Right lung (tissue), 5 donors: Measurements from ENCODE around the gene CCDC169. TPM values are rescaled to one million over a fixed set of nuclear protein-coding genes. Genes with fewer than 3 reads are reported as not detected.
"Not testable (repeated sequence)": the region's sequence is repeated elsewhere in the genome, so short reads cannot be mapped to it uniquely, and the experiment has no call there.

Experiments
- DNase-seq, 2 donors: peaks; one replicate each; pipeline ENCODE4 v3.0.0-alpha.2; 2013
- polyA plus RNA-seq, 5 donors: library from polyadenylated mRNA; unstranded; fragments of 120-200 nt; gene quantifications; one replicate each; pipeline versions ENCODE4 v1.2.1 to v1.2.3, GENCODE V29; 2013; ENCODE audit warnings: inconsistent platforms in 1 of 5, low replicate concordance in 1 of 5; ENCODE audit not compliant: insufficient read length in 5 of 5, insufficient read depth in 1 of 5

CCDC169 gene
- polyA plus RNA-seq, 5 donors = 4.3 to 9.3 (median 9.1) TPM

GRCh38 chr13:36319793-36320192 lies 22.2 kb upstream of the CCDC169 start:
- DNase-seq = not testable (repeated sequence)

- DNase-seq = no peak
Observed at GRCh38 chr13:36313047-36313969, 15.7 kb upstream of the CCDC169 start.

GRCh38 chr13:36310417-36311108 lies 12.9 kb upstream of the CCDC169 start:
- no peak for DNase-seq

GRCh38 chr13:36302289-36302688 lies 4.7 kb upstream of the CCDC169 start:
- no peak for DNase-seq

- DNase-seq = not testable (repeated sequence)
Observed at GRCh38 chr13:36299469-36299868, 1.9 kb upstream of the CCDC169 start.

GRCh38 chr13:36298535-36299068 lies 988 bp upstream of the CCDC169 start:
- DNase-seq = no peak

- DNase-seq = no peak
Observed at GRCh38 chr13:36294096-36294495, 3.5 kb downstream of the CCDC169 start.

DNA sequence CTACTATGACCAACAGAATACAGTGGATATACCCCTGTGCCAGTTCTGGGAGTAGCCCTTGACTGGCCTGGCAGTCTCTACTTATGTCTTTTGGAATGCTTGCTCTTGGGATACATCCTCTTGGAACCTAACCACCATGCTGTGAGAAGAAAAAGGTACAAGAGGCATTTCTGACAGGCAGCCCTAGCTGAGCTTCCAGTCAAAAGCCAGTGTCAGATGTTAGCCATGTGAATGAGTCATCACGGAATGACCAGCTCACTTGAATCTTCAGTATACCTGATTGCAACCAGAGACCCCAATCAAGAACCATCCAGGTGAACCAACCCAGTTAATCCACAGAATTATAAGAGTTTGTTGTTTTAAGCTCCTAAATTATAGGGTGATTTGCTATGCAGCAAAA lies 4.1 kb downstream of the CCDC169 start:
- no peak for DNase-seq

GRCh38 chr13:36288794-36289391 lies 8.7 kb downstream of the CCDC169 start:
- no peak for DNase-seq

GRCh38 chr13:36286006-36286405 lies 11.6 kb downstream of the CCDC169 start:
- no peak for DNase-seq

DNA sequence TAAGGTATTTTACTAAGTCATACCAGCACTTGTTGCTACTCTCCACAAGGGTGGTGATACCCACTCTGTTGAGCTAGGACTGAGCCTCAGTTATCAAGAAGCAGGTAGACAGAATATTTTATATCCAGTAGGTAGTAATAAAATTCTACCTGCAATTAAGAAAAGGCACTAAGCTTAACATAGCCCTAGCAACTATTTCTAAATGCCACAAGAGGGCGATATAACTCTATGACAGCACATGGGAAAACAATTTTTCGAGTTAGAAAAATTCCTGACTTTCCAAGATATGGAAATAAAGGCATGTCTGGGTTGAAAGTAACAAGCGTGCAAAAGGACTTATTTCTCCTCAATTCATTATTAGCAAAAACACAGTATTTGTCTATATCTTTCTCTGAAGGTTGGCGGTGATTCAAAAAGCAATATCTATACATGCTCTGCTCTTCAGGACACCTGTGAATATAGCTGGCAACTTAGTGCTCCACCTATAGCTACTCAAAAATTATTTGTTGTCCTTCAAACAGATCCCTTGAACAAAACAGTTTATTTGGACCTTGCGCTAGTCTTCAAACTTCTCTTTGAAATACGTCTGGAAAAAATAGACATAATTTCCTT lies 14.7 kb downstream of the CCDC169 start:
- peak in 1 of 2 donors; percentile 38 for DNase-seq

DNA sequence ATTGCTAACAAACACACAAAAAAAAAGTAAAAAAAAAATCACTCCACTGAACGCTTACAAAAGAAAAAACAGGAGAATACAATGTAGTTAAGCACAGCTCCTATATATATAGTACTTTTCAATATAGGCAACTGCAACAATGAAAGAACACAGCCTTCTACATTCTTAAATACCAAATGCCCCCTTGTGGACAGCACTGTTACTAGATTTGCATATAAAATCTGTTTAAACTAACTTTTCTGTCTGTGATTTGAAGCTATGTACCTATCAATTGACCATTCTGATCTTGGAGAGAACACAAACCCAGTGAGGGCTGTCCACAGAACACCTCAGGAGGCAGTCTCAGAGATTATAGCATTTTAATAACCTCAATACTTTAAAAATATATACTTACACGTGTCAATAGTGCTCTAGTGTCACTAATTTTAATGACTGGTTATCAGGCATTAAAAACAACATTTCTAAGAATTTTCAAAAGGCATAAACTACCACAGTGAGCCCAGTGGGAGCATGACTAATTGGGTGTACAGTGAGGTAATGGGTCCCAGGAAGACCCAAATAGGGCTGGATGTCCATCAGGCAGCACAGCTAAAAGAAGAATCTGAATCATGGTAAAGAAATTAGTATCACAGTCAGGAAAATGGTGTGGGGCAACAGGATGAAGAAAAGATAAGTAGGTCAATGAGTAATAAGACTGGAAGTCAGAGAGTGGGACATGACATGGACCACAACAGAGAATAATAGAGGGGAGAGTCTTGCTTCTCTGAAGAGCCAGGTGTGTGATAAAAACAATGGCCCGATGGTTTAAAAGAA lies 22.2 kb downstream of the CCDC169 start:
- DNase-seq = peak; percentile 27 to 48

DNA sequence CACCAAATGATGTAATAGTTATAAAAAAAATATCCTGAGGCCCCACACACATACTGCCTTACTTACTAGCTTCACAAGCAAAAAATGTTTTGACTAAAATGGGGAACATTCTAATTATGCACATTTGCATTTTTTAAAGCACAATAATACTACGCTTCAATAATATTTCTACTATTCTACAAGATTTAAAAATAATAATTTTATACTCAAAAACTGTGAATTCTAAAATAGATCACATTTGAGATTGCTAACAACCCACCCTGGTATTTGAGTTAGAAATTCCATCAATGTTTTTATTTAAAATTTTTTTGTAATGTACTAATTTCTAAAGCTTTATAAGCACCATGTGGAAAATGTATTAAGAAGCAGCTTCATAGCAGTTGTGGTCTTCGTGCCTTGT lies 24.2 kb downstream of the CCDC169 start:
- DNase-seq = no peak

DNA sequence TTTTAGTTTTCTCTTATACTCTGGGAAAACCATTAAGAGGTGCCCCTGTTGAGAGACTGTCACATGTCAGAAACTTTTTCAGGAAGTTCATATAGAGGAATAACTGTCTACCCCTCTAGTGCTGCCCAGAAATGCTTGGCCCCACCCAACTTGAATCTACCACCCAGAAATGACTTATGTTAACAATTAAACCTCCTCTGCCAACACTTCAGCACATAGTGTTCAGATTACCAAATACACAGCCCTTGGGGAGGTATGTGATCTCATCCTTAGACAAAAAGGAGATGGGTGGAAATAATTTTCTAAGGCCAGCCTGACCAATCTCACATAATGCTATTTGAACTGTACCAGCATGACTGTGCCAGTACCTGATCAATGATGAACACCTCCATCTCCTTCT lies 35.6 kb downstream of the CCDC169 start:
- DNase-seq = no peak

GRCh38 chr13:36261011-36261410 lies 36.6 kb downstream of the CCDC169 start:
- DNase-seq = no peak

DNA sequence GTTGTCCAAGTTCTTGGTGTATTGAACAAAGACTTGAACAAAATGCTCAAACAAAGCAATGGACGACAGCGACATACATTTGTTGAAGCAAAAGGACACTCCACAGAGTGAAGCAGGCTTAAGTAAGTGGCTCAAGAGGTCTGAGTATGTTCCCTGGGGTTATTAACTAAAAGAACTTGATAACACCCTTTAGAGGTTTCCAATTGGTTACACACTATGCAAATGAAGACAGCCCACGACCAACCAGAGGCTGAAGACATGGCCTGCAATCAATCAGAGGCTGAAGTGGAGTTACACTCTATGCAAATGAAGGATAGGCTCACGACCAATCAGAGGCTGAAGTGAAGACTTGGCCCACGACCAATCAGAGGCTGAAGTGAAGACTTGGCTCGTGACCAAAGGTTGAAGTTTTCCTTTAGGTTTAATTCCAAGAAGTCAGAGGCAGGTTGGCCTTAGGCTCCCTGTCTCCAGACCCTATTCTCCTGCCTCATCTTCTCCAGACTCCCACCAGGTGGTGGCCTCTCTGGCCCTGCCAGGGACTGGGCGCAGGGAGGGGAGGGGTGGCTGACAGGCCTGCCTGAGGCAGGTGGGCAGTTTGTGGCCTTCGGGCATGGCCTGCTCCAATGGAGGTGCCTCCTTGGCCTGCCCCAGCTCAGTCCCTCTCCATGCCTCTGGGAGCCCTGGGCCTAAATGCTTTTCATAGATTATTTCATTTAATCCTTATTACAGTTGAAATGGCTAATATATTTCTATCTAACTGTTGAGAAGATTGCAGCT lies 38.1 kb downstream of the CCDC169 start:
- no peak for DNase-seq

- no peak for DNase-seq
Observed at GRCh38 chr13:36258831-36259230, 38.8 kb downstream of the CCDC169 start.

DNA sequence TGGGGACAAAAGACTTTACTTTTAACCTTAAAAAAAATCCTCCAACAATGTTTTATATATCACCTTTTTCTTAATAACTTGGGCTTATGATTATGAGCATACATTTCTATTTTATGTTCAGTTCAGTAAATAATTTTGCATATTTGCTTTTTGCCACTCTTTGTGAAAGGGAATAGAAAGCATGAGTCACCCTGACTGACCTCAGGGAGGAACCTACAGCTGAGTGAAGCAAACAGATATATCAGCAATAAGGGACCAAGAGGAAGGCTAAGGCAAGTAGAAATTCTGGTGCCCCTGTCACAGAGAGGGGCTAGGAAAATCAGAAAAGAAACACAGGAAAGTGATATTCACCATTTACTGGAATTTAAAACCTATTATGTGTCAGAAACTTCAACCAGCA lies 46.1 kb downstream of the CCDC169 start:
- no peak for DNase-seq

DNA sequence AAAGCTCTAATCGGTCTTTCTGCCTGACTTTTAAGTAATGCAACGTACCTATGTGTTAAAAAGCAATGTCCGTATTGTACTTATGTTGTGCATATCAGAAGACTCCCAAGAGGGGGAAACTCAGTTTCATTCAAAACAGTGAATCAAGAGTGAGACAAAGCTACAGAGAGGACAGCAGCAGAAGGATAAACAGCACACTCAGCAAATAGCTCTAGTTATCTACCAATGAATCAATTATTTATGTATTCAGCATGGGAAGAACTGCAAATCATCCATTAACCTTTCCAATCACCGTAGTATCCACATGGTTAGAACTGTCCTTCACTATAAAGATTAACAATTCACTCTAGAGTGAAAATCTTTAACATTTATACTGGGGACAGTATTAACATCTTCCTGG lies 46.6 kb downstream of the CCDC169 start:
- DNase-seq = no peak

- no peak for DNase-seq
Observed at GRCh38 chr13:36248700-36249099, 48.9 kb downstream of the CCDC169 start.
